Lower leg skin (tissue), 4 donors: ENCODE results near the gene WAC. TPM values are rescaled to one million over a fixed set of nuclear protein-coding genes. Genes with fewer than 3 reads are reported as not detected.

Source experiments
- DNase-seq, 2 donors: peaks; one replicate each; pipeline ENCODE4 v3.0.0-alpha.2; 2019; ENCODE audit warnings: low spot score in 2 of 2
- H3K4me3 ChIP-seq: fragments of 200-600 bp; sonication (generic); 2 replicates; pipeline ENCODE4 v1.5.1; 2017; ENCODE audit warnings: mild to moderate bottlenecking, low read depth; ENCODE audit not compliant: poor library complexity, severe bottlenecking
- POLR2A ChIP-seq, 2 donors: fragments of 450-650 bp; IDR thresholded peaks; one replicate each; pipeline ENCODE4 v1.6.1; 2016 to 2017; ENCODE audit warnings: antibody characterized with exemption in 2 of 2, mild to moderate bottlenecking in 1 of 2, moderate library complexity in 1 of 2
- WGBS, 2 donors: methylation state at CpG; one replicate each; pipeline ENCODE4 v1.1.5; 2018; 5-methylcytosine and 5-hydroxymethylcytosine counted together
- intact Hi-C: fragments of 100-400 bp; cut with DNase I; formaldehyde crosslinking; loops from one replicate; pipeline ENCODE4 v1.15.0; 2023; ENCODE audit warnings: low total_unique reads
- total RNA-seq, 4 donors: library from RNA; depleted of rRNA; stranded (reverse); fragments of >200 nt; gene quantifications; one replicate each; pipeline ENCODE4 v1.1.0, GENCODE V29; 2016
- TF ChIP-seq, protein P1 (sequence below), 3 donors: fragments of 450-650 bp; IDR thresholded peaks; one replicate each; pipeline ENCODE4 v1.5.1; 2016; ENCODE audit warnings: antibody characterized with exemption in 3 of 3, mild to moderate bottlenecking in 3 of 3, moderate library complexity in 2 of 3

WAC gene
- total RNA-seq, 4 donors from 2014 or later = 86.2 to 139 (median 92.9) TPM

DNA sequence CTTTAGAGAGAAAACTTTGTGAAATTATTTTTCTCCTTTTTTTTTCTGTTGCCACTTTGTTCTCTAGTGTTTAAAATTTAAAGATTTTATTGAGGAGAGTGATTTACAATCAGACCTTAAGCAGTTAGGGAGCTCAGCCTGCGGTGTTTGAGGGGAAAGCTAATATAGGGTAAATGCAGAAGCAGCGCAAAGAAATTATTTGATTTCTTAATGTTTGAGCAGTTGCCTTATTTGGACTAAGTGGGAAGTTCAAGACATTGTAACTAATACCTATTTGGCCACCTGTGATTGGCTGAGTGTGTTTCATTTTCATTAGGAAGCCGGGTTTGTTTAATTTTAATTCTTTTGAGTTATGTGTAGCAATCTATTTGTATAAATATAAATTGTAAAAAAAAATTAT is 25.3 kb downstream of the WAC start:
- no peak for TF ChIP-seq POLR2A (IDR thresholded peaks at IDR 0.05)
- TF ChIP-seq, protein P1, sequence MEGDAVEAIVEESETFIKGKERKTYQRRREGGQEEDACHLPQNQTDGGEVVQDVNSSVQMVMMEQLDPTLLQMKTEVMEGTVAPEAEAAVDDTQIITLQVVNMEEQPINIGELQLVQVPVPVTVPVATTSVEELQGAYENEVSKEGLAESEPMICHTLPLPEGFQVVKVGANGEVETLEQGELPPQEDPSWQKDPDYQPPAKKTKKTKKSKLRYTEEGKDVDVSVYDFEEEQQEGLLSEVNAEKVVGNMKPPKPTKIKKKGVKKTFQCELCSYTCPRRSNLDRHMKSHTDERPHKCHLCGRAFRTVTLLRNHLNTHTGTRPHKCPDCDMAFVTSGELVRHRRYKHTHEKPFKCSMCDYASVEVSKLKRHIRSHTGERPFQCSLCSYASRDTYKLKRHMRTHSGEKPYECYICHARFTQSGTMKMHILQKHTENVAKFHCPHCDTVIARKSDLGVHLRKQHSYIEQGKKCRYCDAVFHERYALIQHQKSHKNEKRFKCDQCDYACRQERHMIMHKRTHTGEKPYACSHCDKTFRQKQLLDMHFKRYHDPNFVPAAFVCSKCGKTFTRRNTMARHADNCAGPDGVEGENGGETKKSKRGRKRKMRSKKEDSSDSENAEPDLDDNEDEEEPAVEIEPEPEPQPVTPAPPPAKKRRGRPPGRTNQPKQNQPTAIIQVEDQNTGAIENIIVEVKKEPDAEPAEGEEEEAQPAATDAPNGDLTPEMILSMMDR (IDR thresholded peaks at IDR 0.05) = no peak
- intact Hi-C loops = no loop called here
- no peak overlapping the region for H3K4me3 ChIP-seq
- 81 to 93% methylated on average over 3 of the region's 3 CpGs for WGBS, 2 donors
- no peak for DNase-seq

DNA sequence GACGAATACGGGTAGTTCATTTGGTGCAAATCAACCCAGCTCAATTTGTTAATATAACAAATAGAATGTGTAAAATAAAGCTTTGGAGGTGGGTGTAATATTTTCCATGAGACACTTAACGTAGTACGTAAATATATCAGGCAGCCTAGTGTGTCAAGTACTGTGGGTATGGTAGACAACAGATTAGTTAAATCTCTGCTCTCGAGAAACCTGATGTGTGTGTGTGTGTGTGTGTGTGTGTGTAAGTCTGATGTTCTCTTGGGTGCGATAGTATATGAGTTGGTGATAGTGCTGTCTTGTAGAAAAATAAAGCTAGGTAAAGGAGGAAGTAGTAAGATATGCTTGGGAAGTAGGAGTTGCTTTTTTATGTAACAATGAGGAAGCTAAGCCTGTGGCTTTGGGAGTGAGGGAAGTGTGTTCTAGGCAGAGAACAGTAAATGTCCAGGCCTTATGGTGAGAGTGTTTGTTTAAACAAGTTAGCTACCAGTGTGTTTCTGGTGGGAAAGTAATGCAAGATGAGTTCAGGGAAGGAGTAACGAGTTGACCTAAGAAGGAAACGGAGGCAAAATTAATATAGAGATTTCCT is 26.1 kb downstream of the WAC start:
- no peak for DNase-seq
- 88 to 89% methylated on average over 8 of the region's 8 CpGs for WGBS, 2 donors
- intact Hi-C loops = no loop called here
- TF ChIP-seq, protein P1 (IDR thresholded peaks at IDR 0.05) = no peak
- TF ChIP-seq POLR2A (IDR thresholded peaks at IDR 0.05) = no peak
- H3K4me3 ChIP-seq = no peak overlapping the region

DNA sequence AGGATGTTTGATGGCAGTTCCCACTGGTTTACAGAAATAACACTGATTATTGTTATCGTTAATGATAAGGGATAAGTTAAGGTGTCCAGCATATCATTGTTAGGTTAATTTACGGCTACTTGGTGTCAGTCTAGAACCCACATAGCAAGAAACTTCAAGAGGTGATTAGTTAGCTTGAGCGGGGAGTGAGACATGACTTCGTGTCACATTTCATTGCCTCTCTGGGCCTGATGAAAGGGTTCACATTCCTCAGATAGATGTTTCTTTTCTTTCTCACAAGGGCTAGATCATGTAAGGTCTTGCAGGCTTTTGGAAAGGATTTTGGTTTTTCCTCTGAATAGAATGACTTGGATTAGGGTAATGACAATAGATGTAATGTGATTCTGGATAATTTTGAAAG is 26.7 kb downstream of the WAC start:
- TF ChIP-seq, protein P1 (IDR thresholded peaks at IDR 0.05) = no peak
- no peak for TF ChIP-seq POLR2A (IDR thresholded peaks at IDR 0.05)
- no peak overlapping the region for H3K4me3 ChIP-seq
- 64 to 67% methylated on average over 4 of the region's 4 CpGs for WGBS, 2 donors
- no peak for DNase-seq
- intact Hi-C loops = no loop called here

DNA sequence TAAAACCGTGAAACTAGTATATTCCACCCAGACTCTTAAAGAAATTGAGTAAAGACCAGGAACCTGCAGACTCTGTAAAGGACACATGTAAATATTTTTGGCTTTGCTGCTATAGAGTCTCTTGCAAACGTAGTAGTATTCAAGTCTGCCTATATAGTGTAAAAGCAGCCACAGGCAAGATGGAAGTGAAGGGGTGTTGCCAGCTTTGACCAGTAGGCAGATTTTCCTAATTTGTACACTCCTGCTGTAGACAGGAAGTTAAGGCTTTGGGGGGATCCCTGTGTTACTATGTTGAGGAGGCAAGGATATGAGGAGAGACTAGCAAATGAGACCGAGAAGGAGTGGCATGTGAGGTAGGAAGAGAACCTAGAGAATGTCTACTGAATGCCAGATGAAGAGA is 27.7 kb downstream of the WAC start:
- no peak for DNase-seq
- intact Hi-C loops = no loop called here
- no peak overlapping the region for H3K4me3 ChIP-seq
- WGBS, 2 donors = 87 to 88% methylated on average over 3 of the region's 3 CpGs
- TF ChIP-seq, protein P1 (IDR thresholded peaks at IDR 0.05) = no peak
- TF ChIP-seq POLR2A (IDR thresholded peaks at IDR 0.05) = no peak

DNA sequence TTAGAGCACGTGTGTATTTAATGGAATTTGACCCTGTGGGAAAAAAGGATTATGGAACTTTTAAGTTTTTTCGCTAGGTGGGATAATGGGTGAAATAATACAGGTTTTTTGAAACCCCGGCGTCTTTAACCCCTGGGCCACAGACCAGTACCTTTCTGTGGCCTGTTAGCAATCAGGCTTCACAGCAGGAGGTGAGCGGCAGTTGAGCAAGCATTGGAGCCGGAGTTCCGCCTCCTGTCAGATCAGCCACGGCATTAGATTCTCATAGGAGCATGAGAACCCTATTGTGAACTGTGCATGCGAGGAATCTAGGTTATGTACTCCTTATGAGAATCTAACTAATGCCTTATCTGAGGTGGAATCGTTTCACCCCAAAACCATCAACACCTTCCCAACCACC is 28.6 kb downstream of the WAC start:
- no peak for DNase-seq
- no peak for TF ChIP-seq POLR2A (IDR thresholded peaks at IDR 0.05)
- TF ChIP-seq, protein P1 (IDR thresholded peaks at IDR 0.05) = no peak
- whole genome bisulfite sequencing, 2 donors = 89 to 90% methylated on average over 10 of the region's 10 CpGs
- H3K4me3 ChIP-seq = no peak overlapping the region
- intact Hi-C loops = no loop called here

DNA sequence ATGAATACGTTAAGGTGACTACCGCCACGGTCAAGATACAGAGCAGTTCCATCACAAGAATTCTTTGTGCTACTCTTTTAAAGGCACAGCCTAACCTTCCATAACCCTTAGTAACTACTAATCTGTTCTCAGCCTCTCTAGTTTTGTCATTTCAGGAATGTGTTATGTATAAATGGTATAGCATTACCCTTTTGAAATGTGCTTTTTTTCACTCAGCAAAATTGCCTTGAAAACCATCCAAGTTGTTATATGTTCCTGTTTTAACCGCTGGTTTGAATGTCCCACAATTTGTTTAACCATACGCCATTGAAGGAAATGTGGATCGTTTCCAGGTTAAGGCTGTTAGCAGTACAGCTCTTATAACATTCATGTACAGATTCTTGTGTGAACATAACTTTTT is 32.0 kb downstream of the WAC start:
- 35 to 54% methylated on average over 6 of the region's 6 CpGs for WGBS, 2 donors

More for the DNA sequence above, 32.0 kb downstream of the WAC start:
- H3K4me3 ChIP-seq = no peak overlapping the region
- no peak for DNase-seq
- no peak for TF ChIP-seq POLR2A (IDR thresholded peaks at IDR 0.05)
- TF ChIP-seq, protein P1 (IDR thresholded peaks at IDR 0.05) = no peak
- intact Hi-C loops = no loop called here
